RKO (cell line): Measurements from ENCODE around the gene RUVBL2.

ENCODE experiments used
- DNase-seq: peaks from one replicate; pipeline ENCODE4 v3.0.0-alpha.2; 2016; ENCODE audit warnings: low spot score

The RUVBL2 gene

DNA sequence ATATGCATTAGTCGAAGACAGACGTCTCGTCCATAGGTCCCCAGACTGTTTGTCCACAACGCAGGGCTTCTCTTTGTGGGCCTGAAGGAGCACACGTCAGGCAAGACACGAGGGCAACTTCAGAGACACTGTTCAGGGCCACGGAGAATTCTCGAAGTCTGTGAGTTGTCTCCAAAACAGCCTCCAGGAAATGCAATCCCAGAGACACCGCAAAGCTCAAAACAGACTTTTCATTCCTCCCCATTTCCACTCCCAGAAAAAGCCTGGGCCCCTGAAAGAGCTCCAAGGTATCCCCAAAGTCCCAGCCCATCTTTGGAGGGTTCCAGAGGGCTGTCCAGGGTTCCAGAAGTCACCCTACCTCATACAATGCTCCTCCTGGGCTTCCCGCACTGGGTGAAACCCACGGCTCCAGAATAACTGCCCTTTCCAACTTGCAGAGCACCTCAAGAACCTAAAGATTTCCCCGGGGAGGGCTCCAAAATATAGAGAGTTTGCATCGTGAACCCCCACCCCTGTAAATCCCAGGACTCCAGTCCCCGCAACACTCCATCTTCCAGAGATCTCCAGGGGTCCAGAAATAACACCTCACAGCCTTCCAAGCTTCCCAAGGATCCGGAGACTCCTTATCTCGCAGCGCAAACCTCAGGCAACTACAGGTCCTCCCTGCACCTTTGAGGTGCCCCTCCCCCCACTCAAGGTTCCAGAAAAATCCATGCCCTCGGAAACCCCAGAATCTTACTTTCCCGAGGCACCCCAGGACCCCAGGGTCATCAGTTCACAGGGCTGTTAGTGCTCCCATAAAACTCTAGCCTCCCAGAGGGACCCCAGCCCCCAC, 29.3 kb upstream of the RUVBL2 start:
- no peak for DNase-seq

DNA sequence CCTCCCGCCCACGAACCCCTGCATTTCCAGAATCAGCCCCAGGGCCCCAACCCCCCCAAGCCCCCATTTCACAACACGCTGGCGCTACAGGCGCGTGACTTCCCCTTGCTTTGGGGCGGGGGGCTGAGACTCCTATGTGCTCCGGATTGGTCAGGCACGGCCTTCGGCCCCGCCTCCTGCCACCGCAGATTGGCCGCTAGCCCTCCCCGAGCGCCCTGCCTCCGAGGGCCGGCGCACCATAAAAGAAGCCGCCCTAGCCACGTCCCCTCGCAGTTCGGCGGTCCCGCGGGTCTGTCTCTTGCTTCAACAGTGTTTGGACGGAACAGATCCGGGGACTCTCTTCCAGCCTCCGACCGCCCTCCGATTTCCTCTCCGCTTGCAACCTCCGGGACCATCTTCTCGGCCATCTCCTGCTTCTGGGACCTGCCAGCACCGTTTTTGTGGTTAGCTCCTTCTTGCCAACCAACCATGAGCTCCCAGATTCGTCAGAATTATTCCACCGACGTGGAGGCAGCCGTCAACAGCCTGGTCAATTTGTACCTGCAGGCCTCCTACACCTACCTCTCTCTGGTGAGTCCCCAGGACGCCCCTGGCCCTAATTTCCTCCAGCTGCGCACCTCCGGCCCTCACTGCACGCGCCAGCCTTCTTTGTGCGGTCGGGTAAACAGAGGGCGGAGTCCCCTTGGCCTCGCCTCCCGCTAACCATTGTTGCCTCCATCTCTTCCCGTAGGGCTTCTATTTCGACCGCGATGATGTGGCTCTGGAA, 28.5 kb upstream of the RUVBL2 start, which contains the start of gene FTL:
Gene FTL, plus strand, starts transcription at position 270 of the 766 bp plus-strand sequence. Its CDS starts 199 bp downstream, at position 469.
- DNase-seq = peak; percentile 97

DNA sequence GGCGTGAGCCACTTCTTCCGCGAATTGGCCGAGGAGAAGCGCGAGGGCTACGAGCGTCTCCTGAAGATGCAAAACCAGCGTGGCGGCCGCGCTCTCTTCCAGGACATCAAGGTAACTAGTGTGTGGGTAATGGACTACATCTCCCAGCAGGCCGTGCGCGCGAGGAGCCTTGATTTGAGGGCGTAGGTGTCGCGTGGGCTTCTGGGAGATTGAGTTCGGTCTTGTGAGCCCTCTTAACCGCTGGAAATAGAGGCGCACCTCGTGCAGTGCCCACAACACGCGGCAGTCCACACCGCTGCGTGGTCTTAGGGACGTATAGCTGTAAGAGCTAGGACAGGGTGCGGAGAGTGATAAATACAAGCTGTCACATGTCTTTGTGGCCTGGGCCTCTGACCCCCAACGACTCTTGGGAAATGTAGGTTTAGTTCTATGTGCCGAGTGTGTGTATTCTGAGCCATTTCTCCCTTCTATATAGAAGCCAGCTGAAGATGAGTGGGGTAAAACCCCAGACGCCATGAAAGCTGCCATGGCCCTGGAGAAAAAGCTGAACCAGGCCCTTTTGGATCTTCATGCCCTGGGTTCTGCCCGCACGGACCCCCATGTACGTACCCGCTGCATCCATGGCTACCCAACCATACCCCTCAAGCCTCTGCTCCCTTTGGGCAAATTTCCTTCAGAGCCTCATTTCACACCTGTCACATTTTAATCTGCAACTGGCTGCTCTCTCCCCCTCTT, 27.7 kb upstream of the RUVBL2 start:
- peak; percentile 88 for DNase-seq

DNA sequence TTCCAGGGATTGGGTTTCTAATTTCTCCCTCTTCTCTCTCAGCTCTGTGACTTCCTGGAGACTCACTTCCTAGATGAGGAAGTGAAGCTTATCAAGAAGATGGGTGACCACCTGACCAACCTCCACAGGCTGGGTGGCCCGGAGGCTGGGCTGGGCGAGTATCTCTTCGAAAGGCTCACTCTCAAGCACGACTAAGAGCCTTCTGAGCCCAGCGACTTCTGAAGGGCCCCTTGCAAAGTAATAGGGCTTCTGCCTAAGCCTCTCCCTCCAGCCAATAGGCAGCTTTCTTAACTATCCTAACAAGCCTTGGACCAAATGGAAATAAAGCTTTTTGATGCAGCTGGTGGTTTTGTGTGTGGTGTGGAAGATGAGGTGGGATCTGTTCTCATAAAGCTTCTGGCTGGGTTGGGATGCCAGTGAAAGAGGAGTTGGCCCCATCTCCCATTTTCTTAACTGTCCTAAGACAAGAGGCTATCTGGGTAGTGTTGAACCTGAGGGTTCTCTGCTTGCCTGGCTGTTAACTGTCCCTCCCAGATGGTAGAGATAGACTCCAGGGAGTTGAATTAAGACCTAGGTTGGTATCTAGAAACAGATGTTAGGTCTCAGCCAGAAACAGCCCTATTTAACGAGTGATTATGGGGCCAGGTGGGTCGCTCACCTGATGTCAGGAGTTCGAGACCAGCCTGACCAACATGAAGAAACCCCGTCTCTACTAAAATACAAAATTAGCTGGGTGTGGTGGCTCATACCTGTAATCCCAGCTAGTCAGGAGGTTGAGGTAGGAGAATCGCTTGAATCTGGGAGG, 26.9 kb upstream of the RUVBL2 start:
- peak; percentile 70 for DNase-seq

DNA sequence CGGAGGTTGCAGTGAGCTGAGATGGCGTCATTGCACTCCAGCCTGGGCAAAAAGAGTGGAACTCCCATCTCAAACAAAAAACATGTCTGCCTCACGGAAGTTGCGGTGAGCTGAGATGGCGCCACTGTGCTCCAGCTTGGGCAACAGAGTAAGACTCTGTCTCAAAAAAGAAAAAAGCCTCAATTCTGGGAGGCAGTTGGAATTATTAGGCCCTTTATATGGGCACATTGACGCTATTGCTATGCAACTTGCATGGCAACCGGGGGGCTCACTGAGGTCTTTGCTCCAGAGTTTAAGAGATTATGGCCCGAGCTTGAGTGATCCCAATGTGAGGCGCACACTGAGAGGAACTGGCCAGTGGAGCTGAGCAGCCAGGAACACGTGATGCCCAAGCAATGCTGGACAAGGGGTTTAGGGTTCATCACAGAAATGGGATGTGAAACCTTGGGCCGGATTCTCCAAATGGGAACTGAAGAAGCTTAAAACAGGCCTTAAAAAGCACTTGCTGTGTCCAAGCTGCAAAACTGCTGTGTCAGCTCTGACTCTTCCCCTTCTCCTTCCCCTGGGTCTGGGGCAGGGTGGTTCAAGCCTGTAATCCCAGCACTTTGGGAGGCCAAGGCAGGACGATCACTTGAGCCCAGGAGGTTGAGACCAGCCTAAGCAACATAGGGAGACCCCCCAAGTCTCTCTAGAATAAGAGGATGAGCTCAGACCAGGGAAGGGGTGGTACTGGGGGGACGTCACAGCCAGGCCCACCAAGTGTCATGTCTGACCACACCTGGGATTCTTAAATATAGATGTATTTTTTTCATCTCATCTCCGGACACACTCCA, 26.1 kb upstream of the RUVBL2 start:
- peak; percentile 68 for DNase-seq

DNA sequence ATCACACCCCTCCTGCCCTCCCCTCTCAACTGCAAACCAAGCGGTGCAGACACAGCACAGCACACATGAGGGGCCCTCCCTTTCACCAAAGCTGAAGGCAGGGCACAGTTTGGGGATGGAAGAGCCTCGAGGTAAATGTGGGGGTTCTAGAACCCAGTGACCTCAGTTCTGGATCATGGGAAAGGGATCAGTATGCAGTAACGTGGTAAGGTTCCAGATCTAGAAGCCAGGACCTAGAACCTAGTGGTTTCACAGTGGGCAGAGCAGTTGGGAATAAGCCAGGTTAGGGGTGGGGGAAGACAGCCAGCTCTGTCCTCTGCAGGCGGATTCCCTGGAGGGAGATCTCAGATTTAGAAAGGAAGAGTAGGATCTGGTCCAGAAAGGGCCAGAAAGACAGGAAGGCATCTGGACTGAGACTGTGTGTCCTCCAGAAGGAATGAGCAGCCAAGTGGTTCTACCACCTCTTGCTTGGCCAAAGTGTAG, 25.5 kb upstream of the RUVBL2 start:
- no peak for DNase-seq

DNA sequence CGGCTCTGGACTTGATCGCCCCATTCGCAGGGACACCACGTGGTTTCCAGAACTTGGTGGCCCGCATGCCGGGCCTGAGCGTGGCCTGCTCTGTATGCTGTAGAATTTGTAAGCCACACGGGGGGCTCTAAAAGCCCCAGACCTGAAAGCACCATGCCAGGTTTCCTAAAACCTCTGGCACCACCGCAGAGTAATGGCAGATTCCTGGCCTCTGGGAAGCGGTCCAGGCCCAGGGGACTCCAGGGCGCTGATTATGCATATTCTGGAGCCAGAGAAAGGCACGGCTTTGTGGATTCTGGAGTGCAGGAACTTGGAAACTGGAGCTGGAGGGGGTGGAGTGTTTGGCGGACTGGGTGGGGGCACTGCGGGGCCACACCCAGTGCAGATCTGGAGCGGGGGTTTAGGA, 24.9 kb upstream of the RUVBL2 start:
- no peak for DNase-seq

DNA sequence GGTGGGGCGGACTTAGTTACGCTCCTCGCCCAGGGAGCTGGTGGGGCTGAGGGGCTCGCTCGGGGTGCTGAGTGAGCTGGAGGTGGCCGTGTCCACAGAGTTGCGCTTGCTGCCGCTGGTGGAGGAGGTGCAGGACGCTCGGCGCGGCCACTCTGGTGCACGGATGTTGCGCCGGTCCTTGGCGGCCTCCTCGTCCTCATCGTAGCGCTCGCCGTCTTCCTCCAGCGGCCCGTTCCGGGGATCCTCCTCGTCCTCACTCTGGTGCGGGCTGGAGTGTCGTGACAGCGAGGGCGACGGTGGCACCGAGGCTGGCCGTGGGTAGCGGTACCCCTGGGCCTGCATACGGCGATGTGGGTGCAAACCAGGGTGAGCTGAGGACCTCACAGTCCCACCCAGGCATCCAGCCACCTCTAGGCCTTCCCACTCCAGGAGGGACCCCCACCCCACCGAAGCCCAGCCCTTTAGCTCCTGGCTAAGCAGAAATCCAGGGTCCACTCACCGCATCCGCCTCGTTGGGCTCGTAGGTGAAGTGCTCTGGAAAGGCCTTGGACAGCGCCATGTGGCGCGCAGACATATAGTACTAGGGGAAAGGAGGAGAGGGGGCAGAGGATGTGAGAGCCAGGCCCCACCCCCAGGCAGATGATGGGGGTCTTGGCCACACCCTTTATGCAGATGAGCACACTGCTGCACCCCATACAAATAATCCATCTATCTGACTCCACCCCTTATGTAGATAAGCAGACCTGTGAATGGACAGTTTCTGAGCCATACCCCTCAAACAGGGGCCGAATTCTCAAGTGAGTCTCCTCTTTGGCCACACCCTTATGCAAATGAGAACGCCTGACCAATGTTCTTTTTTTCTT, 24.2 kb upstream of the RUVBL2 start:
- DNase-seq = peak; percentile 95

DNA sequence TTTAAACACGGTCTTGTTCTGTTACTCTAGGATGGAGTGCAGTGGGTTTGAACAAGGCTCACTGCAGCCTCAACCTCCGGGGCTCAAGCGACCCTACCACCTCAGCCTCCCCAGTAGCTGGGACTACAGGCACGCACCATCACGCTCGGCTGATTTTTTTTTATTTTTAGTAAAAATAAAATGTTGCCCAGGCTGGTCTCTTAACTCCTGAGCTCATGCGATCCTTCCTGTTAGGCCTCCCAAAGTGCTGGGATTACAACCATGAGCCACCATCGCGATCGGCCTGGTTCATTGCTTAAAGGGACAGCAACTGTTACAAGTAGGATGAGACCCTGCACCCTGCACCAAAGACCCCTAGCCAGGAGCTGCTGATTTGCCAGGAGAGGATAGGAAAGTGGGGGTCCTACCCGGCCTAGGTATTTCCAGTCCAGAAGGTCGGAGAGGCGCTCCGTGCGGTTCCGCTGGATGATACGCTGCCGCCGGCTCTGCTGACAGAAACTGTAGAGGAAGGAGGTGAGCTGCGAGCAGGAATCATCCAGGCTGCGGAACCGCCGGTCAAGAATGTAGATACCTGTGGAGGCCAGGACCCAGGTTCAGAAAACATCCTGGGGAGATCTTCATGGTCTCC, 23.4 kb upstream of the RUVBL2 start:
- DNase-seq = no peak

DNA sequence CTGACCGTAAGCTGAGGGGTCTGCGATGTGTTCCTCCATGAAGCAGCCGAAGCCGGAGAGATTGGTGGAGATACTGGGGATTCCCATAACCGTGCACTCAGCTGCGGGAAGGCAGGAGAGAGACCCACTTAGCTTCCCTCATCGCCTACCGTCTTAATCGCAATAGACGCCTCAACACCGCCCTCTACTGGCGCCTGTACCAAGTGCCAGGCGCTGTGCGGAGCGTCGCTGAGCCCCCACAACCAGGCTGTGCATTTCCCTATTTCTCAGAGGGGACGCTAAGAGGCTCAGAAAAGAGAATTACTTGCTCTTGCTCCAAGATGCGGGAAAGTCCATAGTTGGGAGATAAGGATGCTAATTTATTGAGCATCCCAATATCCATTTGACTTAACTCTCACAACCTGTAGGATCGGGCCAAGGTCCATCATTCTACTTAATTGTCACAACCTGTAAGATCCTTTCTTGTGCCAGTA, 22.7 kb upstream of the RUVBL2 start:
- DNase-seq = no peak

DNA sequence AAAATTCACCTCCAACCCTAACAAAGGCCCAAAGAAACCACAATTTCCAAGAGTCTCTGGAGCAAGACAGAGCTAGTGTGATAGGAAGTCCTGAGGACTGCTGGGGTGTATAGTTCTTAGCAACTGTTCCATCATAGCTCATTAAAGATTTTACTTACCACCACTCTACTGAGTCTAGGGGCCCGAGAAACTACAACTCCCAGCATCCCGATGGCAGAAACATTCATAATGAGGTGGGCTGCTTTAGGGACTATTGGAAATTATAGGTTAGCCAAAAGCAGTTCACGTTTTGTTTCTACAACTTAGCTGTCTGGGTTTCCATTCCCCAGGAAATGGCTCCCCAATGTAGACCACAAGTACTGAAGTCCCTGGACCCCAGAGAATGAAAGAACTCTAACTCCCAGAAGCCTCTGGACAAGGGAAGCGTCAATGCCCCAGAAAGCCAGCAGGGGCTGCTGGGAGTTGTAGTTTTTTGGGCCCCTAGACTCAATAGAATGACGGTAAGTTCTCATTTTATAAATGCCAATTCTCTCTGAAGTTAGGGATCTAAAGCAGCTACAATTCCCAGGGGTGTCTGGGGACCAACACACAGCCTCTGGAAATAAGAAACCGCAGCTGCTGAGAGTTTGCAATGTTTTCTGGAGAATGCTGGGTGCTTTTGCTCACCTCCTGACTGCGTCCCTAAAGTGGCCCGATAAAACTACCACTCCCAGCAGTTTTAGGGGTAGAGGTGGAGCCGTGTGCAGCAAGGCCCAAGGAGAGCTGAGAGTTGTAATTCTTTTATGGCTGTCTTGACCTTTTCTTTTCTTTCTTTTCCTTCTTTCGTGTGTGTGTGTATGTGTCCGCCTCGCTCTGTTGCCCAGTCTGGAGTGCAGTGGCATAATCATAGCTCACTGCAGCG, 17.5 kb upstream of the RUVBL2 start:
- DNase-seq = peak; percentile 40

DNA sequence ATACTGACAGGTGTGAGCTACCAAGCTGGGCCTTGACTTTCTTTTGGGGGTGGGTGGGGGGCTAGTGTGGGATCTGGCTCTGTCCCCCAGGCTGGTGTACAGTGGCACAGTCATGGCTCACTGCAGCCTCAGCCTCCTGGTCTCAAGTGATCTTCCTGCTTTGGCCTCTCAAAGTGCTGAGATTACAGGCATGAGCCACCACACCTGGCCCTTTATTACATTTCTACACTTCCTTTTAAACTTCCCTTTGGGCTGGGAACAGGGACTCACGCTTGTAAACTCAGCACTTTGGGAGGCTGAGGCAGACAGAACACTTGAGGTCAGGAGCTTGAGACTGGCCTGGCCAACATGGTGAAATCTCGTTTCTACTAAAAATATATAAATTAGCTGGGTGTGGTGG, 16.6 kb upstream of the RUVBL2 start:
- DNase-seq = no peak

DNA sequence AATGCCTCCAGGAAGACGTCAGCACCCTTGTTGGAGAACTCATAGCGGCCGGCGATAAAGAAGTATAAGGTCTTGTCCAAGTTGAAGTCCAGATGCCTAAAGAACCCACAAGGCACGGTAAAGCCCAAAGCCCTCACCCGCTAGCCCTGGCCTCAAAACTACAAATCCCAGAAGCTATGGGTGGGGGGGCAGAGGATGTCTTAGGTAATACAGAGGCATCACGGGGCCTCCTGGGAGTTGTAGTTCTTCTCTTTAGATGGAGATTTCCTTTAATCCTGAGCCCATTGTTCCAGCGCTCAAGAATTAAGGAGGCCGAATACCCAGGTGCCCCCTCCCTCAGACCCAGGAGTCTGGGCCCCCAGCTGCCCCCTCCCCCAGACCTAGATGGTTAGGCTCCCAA, 11.4 kb upstream of the RUVBL2 start:
- no peak for DNase-seq

DNA sequence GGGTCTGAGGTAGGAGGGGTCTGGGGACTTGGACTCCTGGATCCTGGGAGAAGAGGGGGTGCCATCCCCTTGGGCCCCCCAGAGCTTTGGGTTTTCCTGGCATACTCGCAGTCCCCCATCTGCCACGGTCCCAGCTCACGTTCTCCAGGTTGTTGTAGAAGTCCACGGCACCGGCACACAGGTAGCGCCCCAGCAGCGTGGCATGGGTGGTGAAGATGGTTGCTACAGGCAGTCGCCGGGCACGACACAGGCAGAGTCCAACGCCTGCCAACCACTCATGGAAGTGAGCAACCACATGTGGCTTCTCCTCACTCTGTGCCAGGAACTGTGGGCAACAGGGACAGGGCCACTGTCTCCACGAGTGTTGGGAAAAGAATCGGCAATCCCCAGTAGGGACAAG, 8.0 kb upstream of the RUVBL2 start:
- DNase-seq = no peak

DNA sequence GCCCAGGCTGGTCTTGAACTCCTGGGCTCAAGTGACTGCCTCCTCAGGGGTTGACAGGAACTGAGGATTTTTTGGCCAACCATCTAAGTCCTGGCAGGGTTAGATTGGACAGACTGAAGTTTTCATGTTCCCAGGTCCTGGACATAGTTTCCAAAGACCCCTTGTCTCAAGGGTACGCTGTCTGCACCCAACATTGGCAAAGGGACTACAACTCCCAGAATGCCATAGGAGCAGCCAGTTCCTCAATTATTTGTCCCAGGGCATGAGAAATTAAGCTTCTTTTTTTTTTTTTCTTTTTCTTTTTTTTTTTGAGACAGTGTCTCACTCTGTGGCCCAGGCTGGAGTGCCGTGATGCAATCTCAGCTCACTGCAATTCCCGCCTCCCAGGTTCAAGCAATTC, 7.5 kb upstream of the RUVBL2 start:
- DNase-seq = no peak

DNA sequence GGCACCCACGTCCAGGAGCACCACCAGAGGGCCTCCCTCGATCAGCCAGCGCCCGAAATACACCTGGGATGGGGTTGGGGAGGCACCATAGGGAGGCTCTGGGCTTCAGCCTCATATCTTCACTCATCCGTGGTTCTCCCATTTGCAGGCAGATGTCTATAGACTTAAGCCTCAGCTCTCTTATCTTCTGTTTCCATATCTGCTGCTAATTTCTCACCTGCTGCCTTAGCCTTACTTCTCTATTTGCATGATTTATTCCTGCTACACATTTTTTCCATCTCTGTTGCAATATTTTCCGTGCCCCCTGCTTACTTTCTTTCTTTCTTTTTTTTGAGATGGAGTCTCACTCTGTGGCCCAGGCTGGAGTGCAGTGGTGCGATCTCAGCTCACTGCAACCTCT, 6.4 kb upstream of the RUVBL2 start:
- DNase-seq = no peak

DNA sequence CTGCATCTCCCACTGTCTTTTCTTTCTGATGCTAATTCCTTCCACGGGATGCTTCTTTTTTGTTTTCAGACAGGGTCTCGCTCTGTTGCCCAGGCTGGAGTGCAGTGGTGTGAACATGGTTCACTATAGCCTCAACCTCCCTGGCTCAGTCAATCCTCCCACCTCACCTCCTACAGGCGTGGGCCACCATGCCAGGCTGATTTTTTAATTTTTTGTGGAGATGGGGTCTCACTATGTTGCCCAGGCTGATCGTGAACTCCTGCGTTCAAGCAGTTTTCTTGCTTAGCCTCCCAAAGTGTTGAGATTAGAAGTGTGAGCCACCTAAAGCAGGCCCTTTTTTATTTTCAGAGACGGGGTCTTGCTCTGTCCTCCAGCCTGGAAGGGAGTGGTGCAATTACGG, 5.4 kb upstream of the RUVBL2 start:
- DNase-seq = no peak

DNA sequence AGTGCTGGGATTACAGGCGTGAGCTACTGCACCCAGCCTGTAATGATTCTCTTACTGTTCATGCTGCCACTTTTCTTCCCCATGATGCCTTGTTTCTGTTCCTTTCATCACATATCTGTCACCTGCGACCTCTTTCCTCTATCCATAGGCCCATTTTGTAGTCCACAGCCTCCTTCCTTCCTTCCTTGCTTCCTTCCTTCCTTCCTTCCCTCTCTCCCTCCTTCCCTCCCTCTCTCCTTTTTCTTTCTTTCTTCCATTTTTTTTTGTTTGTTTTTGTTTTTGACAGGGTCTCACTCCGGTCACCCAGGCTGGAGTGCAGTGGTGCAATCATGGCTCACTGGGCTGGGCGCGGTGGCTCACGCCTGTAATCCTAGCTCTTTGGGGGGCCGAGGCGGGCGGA, 4.8 kb upstream of the RUVBL2 start:
- no peak for DNase-seq
